ENCODE results near the gene KNL1.
"Not testable (repeated sequence)": the region's sequence is repeated elsewhere in the genome, so short reads cannot be mapped to it uniquely, and the experiment has no call there.

GRCh38 chr15:40581796-40582195 is 12.3 kb upstream of the KNL1 start:
- not testable (repeated sequence) for TF ChIP-seq CTCF, POLR2A (IDR thresholded peaks at IDR 0.05)
